GM23338 (cell line): ENCODE measurements around the gene CROCC2. TPM values are rescaled to one million over a fixed set of nuclear protein-coding genes. Genes with fewer than 3 reads are reported as not detected.

Experiments used
- ATAC-seq: fragments of 200-7000 bp; cut with Tn5 transposase; 3 replicates; pipeline ENCODE4 v1.9.1; 2020
- DNase-seq: peaks from one replicate; pipeline ENCODE4 v3.0.0-alpha.2; 2015; ENCODE audit warnings: low spot score
- H2AFZ ChIP-seq: fragments of 200-600 bp; sonication (generic); 2 replicates; pipeline ENCODE4 v1.8.0; 2016; ENCODE audit warnings: antibody characterized with exemption, mild to moderate bottlenecking, moderate library complexity
- H3F3A ChIP-seq: fragments of 200-600 bp; sonication (generic); replicated peaks from 2 replicates; pipeline ENCODE4 v1.8.0; 2017; ENCODE audit warnings: antibody characterized with exemption, mixed run types, low read depth
- H3K27ac ChIP-seq: fragments of 200-600 bp; sonication (generic); 2 replicates; pipeline ENCODE4 v1.6.1; 2016; ENCODE audit warnings: low read depth
- H3K27me3 ChIP-seq: fragments of 200-600 bp; sonication (generic); 2 replicates; pipeline ENCODE4 v1.8.0; 2016; ENCODE audit warnings: mild to moderate bottlenecking, mixed run types, moderate library complexity; ENCODE audit not compliant: insufficient read depth
- H3K36me3 ChIP-seq: fragments of 200-600 bp; sonication (generic); 2 replicates; pipeline ENCODE4 v1.8.0; 2016; ENCODE audit warnings: mild to moderate bottlenecking; ENCODE audit not compliant: insufficient read depth
- H3K4me1 ChIP-seq: fragments of 200-600 bp; sonication (generic); 2 replicates; pipeline ENCODE4 v1.8.0; 2016; ENCODE audit warnings: mild to moderate bottlenecking, moderate library complexity; ENCODE audit not compliant: insufficient read depth
- H3K4me2 ChIP-seq: fragments of 200-600 bp; sonication (generic); 2 replicates; pipeline ENCODE4 v1.7.1; 2017; ENCODE audit warnings: mixed run types
- H3K4me3 ChIP-seq: fragments of 200-600 bp; sonication (generic); 2 replicates; pipeline ENCODE4 v1.6.1; 2016; ENCODE audit warnings: mixed run types
- H3K79me2 ChIP-seq: fragments of 200-600 bp; sonication (generic); replicated peaks from 2 replicates; pipeline ENCODE4 v1.8.0; 2017; ENCODE audit warnings: mild to moderate bottlenecking; ENCODE audit not compliant: insufficient read depth
- H3K9me2 ChIP-seq: fragments of 200-600 bp; sonication (generic); 2 replicates; pipeline ENCODE4 v1.8.0; 2017; ENCODE audit not compliant: insufficient read depth
- H4K20me1 ChIP-seq: fragments of 200-600 bp; sonication (generic); replicated peaks from 2 replicates; pipeline ENCODE4 v1.8.0; 2017; ENCODE audit warnings: mild to moderate bottlenecking; ENCODE audit not compliant: insufficient read depth
- H3K27ac Mint-ChIP-seq: 2 replicates; pipeline ENCODE4 v1.8.0; 2020; ENCODE audit warnings: inconsistent platforms, mild to moderate bottlenecking, moderate library complexity, mixed read lengths
- H3K27me3 Mint-ChIP-seq: 3 replicates; pipeline ENCODE4 v1.8.0; 2022; ENCODE audit warnings: low read depth, mild to moderate bottlenecking, moderate library complexity, mixed read lengths, inconsistent platforms; ENCODE audit not compliant: insufficient read depth, poor library complexity
- H3K36me3 Mint-ChIP-seq: 3 replicates; pipeline ENCODE4 v1.8.0; 2021; ENCODE audit warnings: low read depth, mild to moderate bottlenecking, inconsistent platforms, moderate library complexity, mixed read lengths
- H3K4me1 Mint-ChIP-seq: 3 replicates; pipeline ENCODE4 v1.8.0; 2020; ENCODE audit warnings: mild to moderate bottlenecking, inconsistent platforms, mixed read lengths
- H3K4me3 Mint-ChIP-seq: 3 replicates; pipeline ENCODE4 v1.8.0; 2021; ENCODE audit warnings: moderate library complexity, mild to moderate bottlenecking, inconsistent platforms, mixed read lengths
- H3K9me3 Mint-ChIP-seq: 3 replicates; pipeline ENCODE4 v1.8.0; 2020; ENCODE audit warnings: moderate library complexity, mild to moderate bottlenecking, inconsistent platforms, mixed read lengths
- CREB1 ChIP-seq: fragments of 250-450 bp; sonication (Bioruptor Pico); IDR thresholded peaks from 2 replicates; pipeline ENCODE4 v1.5.0; 2020; ENCODE audit warnings: low read depth, mild to moderate bottlenecking, moderate library complexity
- CTCF ChIP-seq, 2 experiments: fragments of 200-600 bp in 1 of 2; sonication (generic) in 1 of 2; conservative IDR thresholded peaks; 2 replicates each; pipeline versions ENCODE4 v1.5.1 to v1.6.1; 2016 to 2017; ENCODE audit warnings: antibody characterized with exemption in 2 of 2, low read depth in 2 of 2, mild to moderate bottlenecking in 2 of 2, moderate library complexity in 1 of 2
- ETS1 ChIP-seq: IDR thresholded peaks from 2 replicates; pipeline ENCODE4 v1.6.1; 2016; ENCODE audit warnings: antibody characterized with exemption
- EZH2 ChIP-seq: fragments of 200-600 bp; sonication (generic); IDR thresholded peaks from one replicate; pipeline ENCODE4 v1.8.0; 2017; ENCODE audit warnings: antibody characterized with exemption, mild to moderate bottlenecking, low read depth; ENCODE audit not compliant: unreplicated experiment
- EZH2phosphoT487 ChIP-seq: fragments of 200-600 bp; sonication (generic); IDR thresholded peaks from one replicate; pipeline ENCODE4 v1.8.1; 2018; ENCODE audit warnings: antibody characterized with exemption; ENCODE audit not compliant: unreplicated experiment
- JUNB ChIP-seq: IDR thresholded peaks from one replicate; pipeline ENCODE4 v1.6.1; 2016; ENCODE audit warnings: antibody characterized with exemption; ENCODE audit not compliant: unreplicated experiment
- NANOG ChIP-seq: IDR thresholded peaks from 2 replicates; pipeline ENCODE4 v1.6.1; 2016; ENCODE audit warnings: antibody characterized with exemption, borderline replicate concordance
- POLR2AphosphoS5 ChIP-seq: IDR thresholded peaks from 2 replicates; pipeline ENCODE4 v1.6.1; 2016; ENCODE audit warnings: antibody characterized with exemption, low read depth
- REST ChIP-seq: IDR thresholded peaks from one replicate; pipeline ENCODE4 v1.6.1; 2018; ENCODE audit warnings: antibody characterized with exemption; ENCODE audit not compliant: unreplicated experiment
- STAT1 ChIP-seq: IDR thresholded peaks from one replicate; pipeline ENCODE4 v1.6.1; 2016; ENCODE audit warnings: antibody characterized with exemption; ENCODE audit not compliant: unreplicated experiment
- ZNF114 ChIP-seq: fragments of 250-450 bp; sonication (Bioruptor Pico); IDR thresholded peaks from 2 replicates; pipeline ENCODE4 v1.5.0; 2020; ENCODE audit warnings: mild to moderate bottlenecking, moderate library complexity
- ZNF331 ChIP-seq: fragments of 250-450 bp; sonication (Bioruptor Pico); IDR thresholded peaks from 2 replicates; pipeline ENCODE4 v1.5.0; 2020; ENCODE audit warnings: low read depth, mild to moderate bottlenecking, moderate library complexity
- polyA plus RNA-seq: library from polyadenylated mRNA; unstranded; fragments of >200 nt; fragmentation: Nextera tagmentation; extraction: Ambion mirVana; gene quantifications from 2 replicates; pipeline ENCODE4 v1.2.1, GENCODE V29; 2016
- total RNA-seq: library from RNA; depleted of rRNA; stranded (reverse); fragments of >200 nt; shearing (Covaris generic); gene quantifications from 2 replicates; pipeline ENCODE4 v1.2.3, GENCODE V29; 2014
- TF ChIP-seq, protein P1 (sequence below): fragments of 250-450 bp; sonication (Bioruptor Pico); IDR thresholded peaks from 2 replicates; pipeline ENCODE4 v1.5.0; 2020; ENCODE audit warnings: mild to moderate bottlenecking, moderate library complexity

The CROCC2 gene
- total and polyA plus RNA-seq, 2 experiments from 2014 or later = not detected

DNA sequence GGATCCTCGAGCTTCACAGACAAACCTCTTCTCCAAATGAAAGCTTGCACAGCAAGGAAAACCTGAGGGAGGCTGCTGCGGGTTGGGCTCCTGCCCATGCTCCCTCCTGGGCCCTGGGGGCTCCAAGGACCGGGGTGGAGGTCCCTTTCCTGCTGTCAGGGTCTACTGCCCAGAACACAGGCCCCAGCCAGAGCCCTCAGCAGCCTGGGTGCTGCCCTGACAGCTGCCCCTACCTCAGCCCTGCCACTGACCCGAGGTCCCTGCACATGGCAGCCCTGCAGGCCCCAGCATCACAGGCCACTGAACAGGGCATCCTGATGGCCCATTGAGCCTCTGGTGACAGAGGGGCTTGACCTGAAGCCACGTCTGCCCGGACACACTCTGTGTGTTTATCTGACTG, 41.0 kb downstream of the CROCC2 start:
- Histone ChIP-seq H4K20me1 (no peaks in the 10 kb centered on the region), H3K4me2 (no peak overlapping the region)
- TF ChIP-seq JUNB (no peak), ETS1 (no peak), REST (no peak), CTCF (conservative IDR thresholded peaks at IDR 0.05; ENCODE audit: low read depth in 2 of 2) (no peak), EZH2 (no peak), ZNF114 (CRISPR knock-in tag) (no peak), ZNF331 (CRISPR knock-in tag) (no peak), STAT1 (no peak), EZH2phosphoT487 (no peak), POLR2AphosphoS5 (no peak), CREB1 (no peak), NANOG (no peak)
- TF ChIP-seq, protein P1, sequence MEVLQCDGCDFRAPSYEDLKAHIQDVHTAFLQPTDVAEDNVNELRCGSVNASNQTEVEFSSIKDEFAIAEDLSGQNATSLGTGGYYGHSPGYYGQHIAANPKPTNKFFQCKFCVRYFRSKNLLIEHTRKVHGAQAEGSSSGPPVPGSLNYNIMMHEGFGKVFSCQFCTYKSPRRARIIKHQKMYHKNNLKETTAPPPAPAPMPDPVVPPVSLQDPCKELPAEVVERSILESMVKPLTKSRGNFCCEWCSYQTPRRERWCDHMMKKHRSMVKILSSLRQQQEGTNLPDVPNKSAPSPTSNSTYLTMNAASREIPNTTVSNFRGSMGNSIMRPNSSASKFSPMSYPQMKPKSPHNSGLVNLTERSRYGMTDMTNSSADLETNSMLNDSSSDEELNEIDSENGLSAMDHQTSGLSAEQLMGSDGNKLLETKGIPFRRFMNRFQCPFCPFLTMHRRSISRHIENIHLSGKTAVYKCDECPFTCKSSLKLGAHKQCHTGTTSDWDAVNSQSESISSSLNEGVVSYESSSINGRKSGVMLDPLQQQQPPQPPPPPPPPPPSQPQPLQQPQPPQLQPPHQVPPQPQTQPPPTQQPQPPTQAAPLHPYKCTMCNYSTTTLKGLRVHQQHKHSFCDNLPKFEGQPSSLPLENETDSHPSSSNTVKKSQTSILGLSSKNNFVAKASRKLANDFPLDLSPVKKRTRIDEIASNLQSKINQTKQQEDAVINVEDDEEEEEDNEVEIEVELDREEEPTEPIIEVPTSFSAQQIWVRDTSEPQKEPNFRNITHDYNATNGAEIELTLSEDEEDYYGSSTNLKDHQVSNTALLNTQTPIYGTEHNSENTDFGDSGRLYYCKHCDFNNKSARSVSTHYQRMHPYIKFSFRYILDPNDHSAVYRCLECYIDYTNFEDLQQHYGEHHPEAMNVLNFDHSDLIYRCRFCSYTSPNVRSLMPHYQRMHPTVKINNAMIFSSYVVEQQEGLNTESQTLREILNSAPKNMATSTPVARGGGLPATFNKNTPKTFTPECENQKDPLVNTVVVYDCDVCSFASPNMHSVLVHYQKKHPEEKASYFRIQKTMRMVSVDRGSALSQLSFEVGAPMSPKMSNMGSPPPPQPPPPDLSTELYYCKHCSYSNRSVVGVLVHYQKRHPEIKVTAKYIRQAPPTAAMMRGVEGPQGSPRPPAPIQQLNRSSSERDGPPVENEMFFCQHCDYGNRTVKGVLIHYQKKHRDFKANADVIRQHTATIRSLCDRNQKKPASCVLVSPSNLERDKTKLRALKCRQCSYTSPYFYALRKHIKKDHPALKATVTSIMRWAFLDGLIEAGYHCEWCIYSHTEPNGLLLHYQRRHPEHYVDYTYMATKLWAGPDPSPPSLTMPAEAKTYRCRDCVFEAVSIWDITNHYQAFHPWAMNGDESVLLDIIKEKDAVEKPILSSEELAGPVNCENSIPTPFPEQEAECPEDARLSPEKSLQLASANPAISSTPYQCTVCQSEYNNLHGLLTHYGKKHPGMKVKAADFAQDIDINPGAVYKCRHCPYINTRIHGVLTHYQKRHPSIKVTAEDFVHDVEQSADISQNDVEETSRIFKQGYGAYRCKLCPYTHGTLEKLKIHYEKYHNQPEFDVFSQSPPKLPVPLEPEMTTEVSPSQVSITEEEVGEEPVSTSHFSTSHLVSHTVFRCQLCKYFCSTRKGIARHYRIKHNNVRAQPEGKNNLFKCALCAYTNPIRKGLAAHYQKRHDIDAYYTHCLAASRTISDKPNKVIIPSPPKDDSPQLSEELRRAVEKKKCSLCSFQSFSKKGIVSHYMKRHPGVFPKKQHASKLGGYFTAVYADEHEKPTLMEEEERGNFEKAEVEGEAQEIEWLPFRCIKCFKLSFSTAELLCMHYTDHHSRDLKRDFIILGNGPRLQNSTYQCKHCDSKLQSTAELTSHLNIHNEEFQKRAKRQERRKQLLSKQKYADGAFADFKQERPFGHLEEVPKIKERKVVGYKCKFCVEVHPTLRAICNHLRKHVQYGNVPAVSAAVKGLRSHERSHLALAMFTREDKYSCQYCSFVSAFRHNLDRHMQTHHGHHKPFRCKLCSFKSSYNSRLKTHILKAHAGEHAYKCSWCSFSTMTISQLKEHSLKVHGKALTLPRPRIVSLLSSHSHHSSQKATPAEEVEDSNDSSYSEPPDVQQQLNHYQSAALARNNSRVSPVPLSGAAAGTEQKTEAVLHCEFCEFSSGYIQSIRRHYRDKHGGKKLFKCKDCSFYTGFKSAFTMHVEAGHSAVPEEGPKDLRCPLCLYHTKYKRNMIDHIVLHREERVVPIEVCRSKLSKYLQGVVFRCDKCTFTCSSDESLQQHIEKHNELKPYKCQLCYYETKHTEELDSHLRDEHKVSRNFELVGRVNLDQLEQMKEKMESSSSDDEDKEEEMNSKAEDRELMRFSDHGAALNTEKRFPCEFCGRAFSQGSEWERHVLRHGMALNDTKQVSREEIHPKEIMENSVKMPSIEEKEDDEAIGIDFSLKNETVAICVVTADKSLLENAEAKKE = no peak

More for the DNA sequence above, 41.0 kb downstream of the CROCC2 start:
- ATAC-seq = no peak
- 0 out of 3 replicates have a peak, but pooled peaks cover 4% of the 10 kb centered on the region for H3K4me1 Mint-ChIP-seq
- Histone ChIP-seq H3K9me2 (no peaks in the 10 kb centered on the region), H3K27me3 (no peaks in the 10 kb centered on the region), H3K4me3 (no peak overlapping the region), H2AFZ (no peak overlapping the region), H3K27ac (no peak overlapping the region), H3F3A (no peaks in the 10 kb centered on the region), H3K79me2 (no peaks in the 10 kb centered on the region), H3K36me3 (no peaks in the 10 kb centered on the region), H3K4me1 (no peaks in the 10 kb centered on the region)
- H3K27ac Mint-ChIP-seq = no peak overlapping the region
- H3K4me3 Mint-ChIP-seq = no peak overlapping the region
- no peaks in the 10 kb centered on the region for H3K36me3 Mint-ChIP-seq
- H3K27me3 Mint-ChIP-seq = peaks cover 13% of the 10 kb centered on the region
- no peak for DNase-seq
- H3K9me3 Mint-ChIP-seq = no peaks in the 10 kb centered on the region
